ENCODE measurements around the gene BMP2K.

Gene BMP2K

GRCh38 chr4:78937837-78938236 lies 161.7 kb downstream of the BMP2K start:
- no peak for DNase-seq (ENCODE audit: low read depth)

GRCh38 chr4:78938474-78938867 lies 162.3 kb downstream of the BMP2K start:
- no peak for DNase-seq (ENCODE audit: low read depth)

GRCh38 chr4:78938868-78939666 lies 162.9 kb downstream of the BMP2K start, which contains the start of gene PAQR3:
Gene PAQR3 (minus strand): TSS chr4:78939438. CDS start chr4:78939224, 214 bp downstream.
- peak; percentile 62 for DNase-seq (ENCODE audit: low read depth)

- DNase-seq (ENCODE audit: low read depth) = no peak
Observed at GRCh38 chr4:78939667-78940008, 163.5 kb downstream of the BMP2K start.

- no peak for DNase-seq (ENCODE audit: low read depth)
Observed at GRCh38 chr4:78940752-78941151, 164.6 kb downstream of the BMP2K start.

- DNase-seq (ENCODE audit: low read depth) = no peak
Observed at GRCh38 chr4:78944381-78944780, 168.2 kb downstream of the BMP2K start.

GRCh38 chr4:78945651-78946179 lies 169.6 kb downstream of the BMP2K start:
- DNase-seq (ENCODE audit: low read depth) = peak; percentile 18

GRCh38 chr4:78949735-78950134 lies 173.6 kb downstream of the BMP2K start:
- DNase-seq (ENCODE audit: low read depth) = no peak

- DNase-seq (ENCODE audit: low read depth) = peak; percentile 41
Observed at GRCh38 chr4:78951862-78952472, 175.8 kb downstream of the BMP2K start.

GRCh38 chr4:78953231-78953630 lies 177.1 kb downstream of the BMP2K start:
- DNase-seq (ENCODE audit: low read depth) = no peak

- no peak for DNase-seq (ENCODE audit: low read depth)
Observed at GRCh38 chr4:78953769-78954666, 177.9 kb downstream of the BMP2K start.

- peak; percentile 45 for DNase-seq (ENCODE audit: low read depth)
Observed at GRCh38 chr4:78956975-78957374, 180.8 kb downstream of the BMP2K start.

GRCh38 chr4:78960926-78961325 lies 184.8 kb downstream of the BMP2K start:
- DNase-seq (ENCODE audit: low read depth) = no peak

Measured in amniotic epithelial cell (primary cell).